ENCODE measurements around the gene TLCD4. TPM values are rescaled to one million over a fixed set of nuclear protein-coding genes. Genes with fewer than 3 reads are reported as not detected.

TLCD4 gene
- total RNA-seq, 1 experiment from 2014 or later = 12.1 TPM

- Histone ChIP-seq H3K9me2 (ENCODE audit: insufficient read depth) (no peaks in the 10 kb centered on the region), H3K79me2 (ENCODE audit: insufficient read depth, low read length) (no peaks in the 10 kb centered on the region), H3K4me3 (replicated peaks in 1 of 2; ENCODE audit: low read depth in 1 of 2, low read length in 2 of 2) (no peak overlapping the region), H3K9ac (ENCODE audit: low read length) (no peak overlapping the region), H3K4me1 (ENCODE audit: control insufficient read depth in 1 of 2, insufficient read depth in 2 of 2, low read length in 2 of 2) (no peaks in the 10 kb centered on the region), H3K36me3 (ENCODE audit: control insufficient read depth in 1 of 2, insufficient read depth in 2 of 2, low read length in 2 of 2) (no peaks in the 10 kb centered on the region), H3K27ac (ENCODE audit: low read depth, low read length) (no peak overlapping the region), H4K20me1 (ENCODE audit: insufficient read depth) (no peaks in the 10 kb centered on the region), H3K27me3 (ENCODE audit: insufficient read depth, low read length) (no peaks in the 10 kb centered on the region), H3K9me3 (ENCODE audit: control insufficient read depth in 1 of 2, insufficient read depth in 1 of 2, low read depth in 1 of 2, low read length in 2 of 2) (no peaks in the 10 kb centered on the region), H2AFZ (ENCODE audit: low read depth, low read length, poor library complexity, severe bottlenecking) (no peak overlapping the region), H3K4me2 (ENCODE audit: low read length) (no peak overlapping the region)
- ChIA-PET POLR2A (no interaction called here), RAD21 (ENCODE audit: low non-redundant PET in 1 of 2, low total read pairs in 2 of 2, uncharacterized antibody in 2 of 2, unreplicated experiment in 2 of 2) (interaction anchor here in 1 of 2 experiments (1.2 kb wide), 1 partner anchor 93 kb away, joined by 3 read pairs; no protein-coding TSS in a partner anchor), CTCF (no interaction called here)
- no peak for TF ChIP-seq ATF3 (IDR thresholded peaks at IDR 0.05)
- no peak for TF ChIP-seq POLR2A (IDR thresholded peaks at IDR 0.05; ENCODE audit: borderline replicate concordance, extremely low read depth, insufficient read depth, insufficient read length)
- no peak for TF ChIP-seq POLR2AphosphoS5 (IDR thresholded peaks at IDR 0.05; ENCODE audit: low read depth, low read length)
- no peak for TF ChIP-seq ZFX (IDR thresholded peaks at IDR 0.05)
- intact Hi-C loops (cut with micrococcal nuclease) = no loop called here
- no peak for ATAC-seq
- no TSS peak for BruUV-seq (replicated peaks)
- no peak for DNase-seq (ENCODE audit: low read depth, low spot score)
Observed at GRCh38 chr1:95140791-95141190, 23.6 kb downstream of the TLCD4 start.

GRCh38 chr1:95145493-95145892 lies 28.3 kb downstream of the TLCD4 start:
- no peaks in the 10 kb centered on the region for H3K36me3 ChIP-seq (ENCODE audit: control insufficient read depth in 1 of 2, insufficient read depth in 2 of 2, low read length in 2 of 2)
- no peaks in the 10 kb centered on the region for H3K4me1 ChIP-seq (ENCODE audit: control insufficient read depth in 1 of 2, insufficient read depth in 2 of 2, low read length in 2 of 2)
- ChIA-PET CTCF (no interaction called here), POLR2A (no interaction called here), RAD21 (ENCODE audit: low non-redundant PET in 1 of 2, low total read pairs in 2 of 2, uncharacterized antibody in 2 of 2, unreplicated experiment in 2 of 2) (no interaction called here)
- no peak overlapping the region for H3K4me2 ChIP-seq (ENCODE audit: low read length)
- no peaks in the 10 kb centered on the region for H3K79me2 ChIP-seq (ENCODE audit: insufficient read depth, low read length)
- BruUV-seq (replicated peaks) = no TSS peak
- ATAC-seq (no peak), DNase-seq (ENCODE audit: low read depth, low spot score) (no peak)
- no peaks in the 10 kb centered on the region for H3K9me3 ChIP-seq (ENCODE audit: control insufficient read depth in 1 of 2, insufficient read depth in 1 of 2, low read depth in 1 of 2, low read length in 2 of 2)
- H3K4me3 ChIP-seq (replicated peaks in 1 of 2; ENCODE audit: low read depth in 1 of 2, low read length in 2 of 2) = no peak overlapping the region
- TF ChIP-seq ZBTB33 (IDR thresholded peaks at IDR 0.05; ENCODE audit: extremely low read depth, insufficient replicate concordance, low read length) = no peak
- no peak for TF ChIP-seq ELF1 (IDR thresholded peaks at IDR 0.05; ENCODE audit: borderline replicate concordance, low read depth)
- no peak for TF ChIP-seq FOSL1 (IDR thresholded peaks at IDR 0.05; ENCODE audit: low read depth)
- no peak for TF ChIP-seq SP1 (IDR thresholded peaks at IDR 0.05; ENCODE audit: low read depth)
- no peak for TF ChIP-seq REST (IDR thresholded peaks at IDR 0.05; ENCODE audit: low read depth)
- TF ChIP-seq POLR2A (IDR thresholded peaks at IDR 0.05; ENCODE audit: borderline replicate concordance, extremely low read depth, insufficient read depth, insufficient read length) = no peak
- no peak overlapping the region for H3K9ac ChIP-seq (ENCODE audit: low read length)
- H4K20me1 ChIP-seq (ENCODE audit: insufficient read depth) = no peaks in the 10 kb centered on the region
- H3K27me3 ChIP-seq (ENCODE audit: insufficient read depth, low read length) = no peaks in the 10 kb centered on the region
- intact Hi-C loops (cut with micrococcal nuclease) = no loop called here
- H3K9me2 ChIP-seq (ENCODE audit: insufficient read depth) = no peaks in the 10 kb centered on the region
- no peak overlapping the region for H3K27ac ChIP-seq (ENCODE audit: low read depth, low read length)
- no peak overlapping the region for H2AFZ ChIP-seq (ENCODE audit: low read depth, low read length, poor library complexity, severe bottlenecking)
